OCI-LY3 (cell line): Measurements from ENCODE around the gene ARMC2.

ENCODE experiments used
- EZH2phosphoT487 ChIP-seq: fragments of 200-600 bp; shearing (Covaris generic); IDR thresholded peaks from 2 replicates; pipeline ENCODE4 v1.6.1; 2018; ENCODE audit warnings: antibody characterized with exemption, mixed run types, low read depth
- TF ChIP-seq, protein P1 (sequence below): fragments of 200-600, 300-600 bp; sonication (generic); IDR thresholded peaks from 2 replicates; pipeline ENCODE4 v1.5.1; 2014; ENCODE audit warnings: antibody characterized with exemption, low read length, low read depth

DNA sequence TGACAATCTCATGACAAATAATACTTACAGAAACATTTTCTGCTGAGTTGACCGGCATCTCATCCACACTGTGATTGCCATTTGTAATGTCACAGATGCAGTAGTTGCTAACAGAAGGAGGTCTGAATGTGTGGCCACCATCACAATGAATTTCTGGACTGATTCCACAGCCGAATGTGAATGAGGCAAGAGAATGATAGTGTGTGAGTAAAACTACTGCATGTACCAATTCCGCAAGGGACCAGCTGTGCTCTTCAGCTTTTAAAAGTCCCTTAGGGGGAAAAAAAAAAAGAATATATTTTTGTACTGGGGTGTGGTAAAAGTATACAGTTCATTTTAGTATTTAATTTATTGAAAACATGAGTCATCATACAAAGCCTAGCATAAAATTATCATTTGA lies 150.3 kb downstream of the ARMC2 start:
- TF ChIP-seq, protein P1, sequence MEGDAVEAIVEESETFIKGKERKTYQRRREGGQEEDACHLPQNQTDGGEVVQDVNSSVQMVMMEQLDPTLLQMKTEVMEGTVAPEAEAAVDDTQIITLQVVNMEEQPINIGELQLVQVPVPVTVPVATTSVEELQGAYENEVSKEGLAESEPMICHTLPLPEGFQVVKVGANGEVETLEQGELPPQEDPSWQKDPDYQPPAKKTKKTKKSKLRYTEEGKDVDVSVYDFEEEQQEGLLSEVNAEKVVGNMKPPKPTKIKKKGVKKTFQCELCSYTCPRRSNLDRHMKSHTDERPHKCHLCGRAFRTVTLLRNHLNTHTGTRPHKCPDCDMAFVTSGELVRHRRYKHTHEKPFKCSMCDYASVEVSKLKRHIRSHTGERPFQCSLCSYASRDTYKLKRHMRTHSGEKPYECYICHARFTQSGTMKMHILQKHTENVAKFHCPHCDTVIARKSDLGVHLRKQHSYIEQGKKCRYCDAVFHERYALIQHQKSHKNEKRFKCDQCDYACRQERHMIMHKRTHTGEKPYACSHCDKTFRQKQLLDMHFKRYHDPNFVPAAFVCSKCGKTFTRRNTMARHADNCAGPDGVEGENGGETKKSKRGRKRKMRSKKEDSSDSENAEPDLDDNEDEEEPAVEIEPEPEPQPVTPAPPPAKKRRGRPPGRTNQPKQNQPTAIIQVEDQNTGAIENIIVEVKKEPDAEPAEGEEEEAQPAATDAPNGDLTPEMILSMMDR = no peak
- no peak for TF ChIP-seq EZH2phosphoT487
